ENCODE data around the gene BARX1. TPM values are rescaled to one million over a fixed set of nuclear protein-coding genes. Genes with fewer than 3 reads are reported as not detected.

Gene BARX1
- total RNA-seq, 1 donor from 2014 or later = not detected

GRCh38 chr9:93905473-93906133 is 49.6 kb downstream of the BARX1 start:
- ATAC-seq (no peak), DNase-seq (peak; percentile 59)
- H3K4me3 ChIP-seq = no peak overlapping the region
- H3K27me3 ChIP-seq = peaks cover 15% of the 10 kb centered on the region
- intact Hi-C loops (cut with DNase I) = no loop called here
- H3K36me3 ChIP-seq = no peaks in the 10 kb centered on the region
- H3K27ac ChIP-seq = no peak overlapping the region
- no peaks in the 10 kb centered on the region for H3K9me3 ChIP-seq
- no peak for TF ChIP-seq CTCF (IDR thresholded peaks at IDR 0.05)
- H3K4me1 ChIP-seq = no peaks in the 10 kb centered on the region

GRCh38 chr9:93904649-93905472 is 50.3 kb downstream of the BARX1 start:
- peaks cover 15% of the 10 kb centered on the region for H3K27me3 ChIP-seq
- H3K4me1 ChIP-seq = no peaks in the 10 kb centered on the region
- no peaks in the 10 kb centered on the region for H3K9me3 ChIP-seq
- H3K36me3 ChIP-seq = no peaks in the 10 kb centered on the region
- no peak overlapping the region for H3K4me3 ChIP-seq
- ATAC-seq (no peak), DNase-seq (peak; percentile 46)
- intact Hi-C loops (cut with DNase I) = no loop called here
- no peak overlapping the region for H3K27ac ChIP-seq
- TF ChIP-seq CTCF (IDR thresholded peaks at IDR 0.05) = no peak

- peak; percentile 53 for DNase-seq
- ATAC-seq = no peak
- Histone ChIP-seq H3K36me3 (no peaks in the 10 kb centered on the region), H3K9me3 (no peaks in the 10 kb centered on the region), H3K27ac (no peak overlapping the region), H3K4me3 (no peak overlapping the region), H3K4me1 (no peaks in the 10 kb centered on the region), H3K27me3 (peaks cover 9% of the 10 kb centered on the region)
- TF ChIP-seq CTCF (IDR thresholded peaks at IDR 0.05) = no peak
- intact Hi-C loops (cut with DNase I) = no loop called here
These were observed 51.1 kb downstream of the BARX1 start for GRCh38 chr9:93903886-93904648.

GRCh38 chr9:93902780-93903655 is 52.1 kb downstream of the BARX1 start:
- no peak overlapping the region for H3K27ac ChIP-seq
- H3K4me3 ChIP-seq = no peak overlapping the region
- H3K27me3 ChIP-seq = no peaks in the 10 kb centered on the region
- DNase-seq (peak; percentile 38), ATAC-seq (no peak)
- no peaks in the 10 kb centered on the region for H3K9me3 ChIP-seq
- no peaks in the 10 kb centered on the region for H3K4me1 ChIP-seq
- no peak for TF ChIP-seq CTCF (IDR thresholded peaks at IDR 0.05)
- intact Hi-C loops (cut with DNase I) = no loop called here
- no peaks in the 10 kb centered on the region for H3K36me3 ChIP-seq

All from upper lobe of right lung (tissue), 1 donor.